HG02759 (cell line): Measurements from ENCODE around the gene AIMP2.
"Not testable (repeated sequence)": the region's sequence is repeated elsewhere in the genome, so short reads cannot be mapped to it uniquely, and the experiment has no call there.

ENCODE experiments used
- ATAC-seq: cut with Tn5 transposase; IDR thresholded peaks from one replicate; pipeline ENCODE4 v1.9.1; 2021; ENCODE audit warnings: mild to moderate bottlenecking, moderate library complexity; ENCODE audit not compliant: unreplicated experiment

The AIMP2 gene

DNA sequence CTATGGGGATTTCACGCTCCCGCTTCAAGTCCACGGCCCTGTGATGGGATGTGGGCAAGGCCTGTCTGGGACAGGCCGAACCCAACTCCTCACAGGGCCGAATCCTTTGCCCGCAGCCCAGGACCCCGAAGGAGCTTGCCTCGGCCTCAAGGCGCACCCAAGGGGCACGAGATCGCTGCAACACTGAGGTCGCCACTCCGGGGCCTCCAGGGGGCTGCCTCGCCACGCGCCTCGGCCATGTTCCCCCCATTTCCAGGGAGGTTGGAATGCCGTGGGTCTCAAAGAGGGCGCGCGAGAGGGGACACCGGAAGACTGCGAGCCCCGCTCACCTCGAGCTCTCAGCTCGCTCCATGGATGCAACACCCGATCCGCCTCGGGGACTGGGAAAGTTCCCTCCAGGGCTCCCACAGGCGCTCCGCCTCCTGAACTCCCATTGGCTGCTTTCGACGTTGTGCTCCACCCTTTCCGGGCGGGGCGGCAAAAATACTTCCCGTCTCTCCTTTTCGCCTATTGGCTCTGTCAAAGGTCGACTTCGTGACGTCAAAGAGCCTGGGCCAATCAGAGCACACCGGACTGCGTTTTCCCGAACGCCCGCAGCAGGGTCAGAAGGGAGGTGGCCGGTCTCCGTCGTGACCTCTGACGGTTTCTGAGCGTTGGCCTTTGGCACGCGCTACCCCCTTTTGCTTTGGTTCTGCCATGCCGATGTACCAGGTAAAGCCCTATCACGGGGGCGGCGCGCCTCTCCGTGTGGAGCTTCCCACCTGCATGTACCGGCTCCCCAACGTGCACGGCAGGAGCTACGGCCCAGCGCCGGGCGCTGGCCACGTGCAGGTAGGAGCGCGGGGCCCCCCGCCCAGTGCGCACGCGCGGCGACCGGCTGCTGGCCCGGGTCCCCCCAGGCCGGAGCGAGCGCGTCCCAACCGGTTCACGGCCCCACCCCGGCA is at the start of gene AIMP2, which contains the start of gene PMS2:
TSS of gene AIMP2 (plus strand) at position 605 of the 944 bp plus-strand sequence. CDS start at position 697, 92 bp downstream.
TSS of gene PMS2 (minus strand) at position 382 of the 944 bp plus-strand sequence. CDS start at position 352, 30 bp downstream.
- ATAC-seq, result peak; percentile 96

DNA sequence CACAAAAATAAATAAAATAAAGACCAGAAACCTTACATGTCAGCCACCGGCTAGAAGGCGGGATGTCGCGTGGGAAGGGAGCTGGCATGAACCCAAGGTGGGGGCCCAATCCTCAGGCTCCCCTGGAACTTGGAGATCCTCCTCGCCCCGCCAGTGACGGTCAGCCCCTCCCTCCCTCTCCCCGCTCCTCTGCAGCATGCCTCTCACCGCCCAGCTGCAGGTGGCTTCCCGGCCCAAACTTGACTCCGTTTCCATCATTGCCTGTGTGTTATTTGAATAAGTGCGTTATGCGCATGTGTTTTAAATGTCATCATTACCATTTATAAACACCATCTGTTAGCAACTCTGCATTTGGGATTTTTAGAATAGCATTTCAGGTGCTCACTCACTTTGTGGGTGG is 45.9 kb upstream of the AIMP2 start:
- not testable (repeated sequence) for ATAC-seq

DNA sequence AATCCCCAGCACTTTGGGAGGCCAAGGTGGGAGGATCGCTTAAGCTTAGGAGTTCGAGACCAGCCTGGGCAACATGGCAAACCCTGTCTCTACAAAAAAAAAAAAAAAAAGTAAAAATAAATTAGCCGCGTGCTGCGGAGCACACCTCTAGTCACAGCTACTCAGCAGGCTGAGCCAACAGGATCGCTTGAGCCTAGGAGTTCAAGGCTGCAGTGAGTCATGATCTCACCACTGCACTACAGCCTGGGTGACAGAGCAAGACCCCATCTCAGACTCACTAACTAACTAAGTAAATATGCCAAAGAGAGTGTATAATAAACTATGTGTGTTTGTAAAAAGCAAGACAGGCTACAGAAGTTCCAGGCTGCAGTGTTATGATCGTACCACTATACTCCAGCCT is 45.3 kb upstream of the AIMP2 start:
- ATAC-seq, result not testable (repeated sequence)

- not testable (repeated sequence) for ATAC-seq
Observed at GRCh38 chr7:5970347-5970911, 38.6 kb upstream of the AIMP2 start, which contains the start of gene RSPH10B. RSPH10B (minus strand) TSS chr7:5970689; CDS start chr7:5967116, 3,573 bp downstream.

- not testable (repeated sequence) for ATAC-seq
Observed at GRCh38 chr7:5973580-5973979, 35.5 kb upstream of the AIMP2 start.

DNA sequence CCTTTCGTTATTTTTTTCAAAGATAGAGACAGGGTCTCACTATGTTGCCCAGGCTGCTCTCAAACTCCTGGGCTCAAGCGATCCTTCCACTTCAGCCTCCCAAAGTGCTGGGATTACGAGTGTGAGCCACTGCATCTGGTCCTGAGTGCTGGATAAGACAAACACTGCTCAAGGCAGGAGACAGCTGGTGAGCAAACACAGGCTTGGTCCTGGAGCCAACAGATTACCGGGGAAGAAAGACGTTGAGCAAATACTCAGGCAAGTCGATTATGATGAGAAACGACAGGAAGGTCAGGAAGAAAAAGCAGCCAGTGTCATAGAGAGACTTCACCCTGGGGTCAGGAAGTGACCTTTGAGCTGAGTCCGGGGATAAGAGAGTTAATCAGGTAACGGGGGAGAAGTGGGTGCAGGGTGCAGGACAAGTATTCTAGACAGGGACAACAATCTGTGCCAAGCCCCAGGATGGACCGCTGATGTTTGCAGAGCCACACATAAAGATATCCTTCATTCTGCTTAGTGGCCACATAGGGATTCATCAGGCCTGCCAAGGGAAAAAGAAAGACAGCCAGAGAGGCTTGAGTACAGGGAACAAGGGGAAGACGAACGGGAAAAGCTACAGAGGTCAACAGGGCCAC is 29.3 kb upstream of the AIMP2 start:
- not testable (repeated sequence) for ATAC-seq

- ATAC-seq, result not testable (repeated sequence)
Observed at GRCh38 chr7:5987061-5987460, 22.0 kb upstream of the AIMP2 start.

DNA sequence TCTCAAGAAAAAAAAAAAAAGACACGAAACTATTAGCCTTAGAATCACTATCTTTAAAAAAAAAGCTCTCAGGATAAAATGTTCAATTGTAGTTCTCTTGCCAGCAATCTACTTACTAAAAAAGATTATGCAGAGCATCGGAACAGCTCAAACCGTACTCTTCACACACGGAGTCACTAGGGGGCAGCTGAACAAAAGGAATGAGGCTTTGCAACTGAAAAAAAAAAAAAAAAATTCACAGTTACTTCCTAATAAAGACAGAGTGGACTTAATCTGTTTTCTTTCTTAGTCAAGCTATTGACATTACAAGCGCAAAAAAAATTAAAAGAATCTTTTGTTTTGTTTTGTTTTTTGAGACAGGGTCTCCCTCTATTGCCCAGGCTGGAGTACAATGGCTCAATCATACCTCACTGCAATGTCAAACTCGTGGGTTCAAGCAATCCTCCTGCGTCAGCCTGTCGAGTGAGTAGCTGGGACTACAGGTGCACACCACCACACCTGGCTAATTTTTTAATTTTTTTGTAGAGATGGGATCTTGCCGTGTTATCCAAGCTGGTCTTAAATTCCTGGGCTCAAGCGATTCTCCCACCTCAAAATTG is 11.8 kb upstream of the AIMP2 start:
- ATAC-seq, result no peak

- ATAC-seq, result no peak
Observed at GRCh38 chr7:6007386-6007785, 1.7 kb upstream of the AIMP2 start.

DNA sequence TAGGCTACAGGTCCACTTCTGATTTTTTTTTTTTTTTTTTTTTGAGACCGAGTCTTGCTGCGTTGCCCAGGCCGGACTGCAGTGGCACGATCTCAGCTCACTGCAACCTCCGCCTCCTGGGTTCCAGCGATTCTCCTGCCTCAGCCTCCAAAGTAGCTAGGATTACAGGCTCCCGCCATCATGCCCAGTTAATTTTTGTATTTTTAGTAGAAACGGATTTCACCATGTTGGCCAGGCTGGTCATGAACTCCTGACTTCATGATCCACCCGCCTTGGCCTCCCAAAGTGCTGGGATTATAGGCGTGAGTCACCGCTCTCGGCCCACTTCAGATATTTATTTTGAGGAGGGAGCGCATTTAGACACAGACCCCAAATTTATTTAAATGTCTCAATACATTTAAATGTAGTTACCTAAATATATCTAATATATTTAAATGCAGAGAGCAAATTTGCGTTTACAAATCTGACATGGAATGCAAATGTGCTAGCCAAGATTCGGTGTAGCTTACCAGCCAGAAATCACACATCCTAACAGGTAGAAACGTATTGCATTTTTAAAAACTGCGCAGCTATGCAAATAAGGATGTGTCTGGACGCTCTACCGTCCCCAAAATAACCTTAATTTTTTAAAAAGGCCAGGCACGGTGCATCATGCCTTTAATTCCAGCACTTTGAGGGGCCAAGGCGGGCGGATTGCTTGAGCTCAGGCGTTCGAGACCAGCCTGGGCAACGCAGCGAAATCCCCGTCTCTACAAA is 1.1 kb upstream of the AIMP2 start:
- ATAC-seq, result not testable (repeated sequence)

- ATAC-seq, result not testable (repeated sequence)
Observed at GRCh38 chr7:6010370-6010769, 1.3 kb downstream of the AIMP2 start.

GRCh38 chr7:6011541-6011940 is 2.5 kb downstream of the AIMP2 start:
- no peak for ATAC-seq

- ATAC-seq, result no peak
Observed at GRCh38 chr7:6012355-6013104, 3.5 kb downstream of the AIMP2 start.

GRCh38 chr7:6015917-6016652 is 7.0 kb downstream of the AIMP2 start:
- no peak for ATAC-seq

- no peak for ATAC-seq
Observed at GRCh38 chr7:6016653-6016966, 7.5 kb downstream of the AIMP2 start.

GRCh38 chr7:6020371-6021286 is 11.6 kb downstream of the AIMP2 start:
- ATAC-seq, result no peak

DNA sequence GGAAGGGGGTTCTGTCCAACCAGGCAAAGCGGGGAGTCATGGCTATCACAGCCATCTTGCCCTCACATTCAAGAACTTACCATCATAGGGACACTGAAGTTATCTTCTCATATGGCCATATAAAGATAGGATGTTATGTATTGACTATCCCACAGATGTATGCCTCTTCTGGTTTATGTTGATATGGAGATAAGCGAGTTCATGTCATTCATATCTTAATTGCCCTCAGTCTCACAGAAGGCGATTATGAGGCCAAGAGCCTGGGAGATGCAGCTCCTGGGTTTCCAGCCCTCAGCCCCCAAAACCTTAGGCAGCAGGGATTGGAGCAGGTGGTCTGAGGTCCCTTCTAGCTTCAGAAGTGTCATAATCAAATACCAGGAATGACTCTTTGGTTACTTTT is 13.6 kb downstream of the AIMP2 start:
- no peak for ATAC-seq

DNA sequence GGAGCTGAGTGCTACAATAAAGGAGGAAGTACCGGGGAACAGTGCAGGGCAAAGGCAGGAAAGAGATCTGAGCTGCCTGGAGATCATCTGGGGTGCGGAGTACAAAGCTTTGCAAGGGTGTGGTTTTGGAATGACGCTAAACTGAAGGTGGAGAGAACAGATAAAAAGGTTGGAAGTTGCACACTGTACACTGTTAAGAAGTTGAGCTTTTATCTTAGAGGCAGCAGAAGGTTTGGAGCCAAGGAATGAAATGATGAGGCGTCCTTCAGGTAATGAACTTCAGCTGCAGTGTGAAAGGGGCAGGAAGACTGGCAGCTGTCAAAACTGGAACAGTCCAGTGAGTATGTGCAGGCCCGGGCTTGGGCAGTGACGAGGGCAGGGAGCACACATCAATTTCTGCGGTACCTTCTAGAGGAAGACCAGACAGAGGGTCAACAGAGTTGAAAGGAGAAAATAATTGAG is 14.9 kb downstream of the AIMP2 start:
- no peak for ATAC-seq
